ENCODE measurements around the gene PARD6A.

DNA sequence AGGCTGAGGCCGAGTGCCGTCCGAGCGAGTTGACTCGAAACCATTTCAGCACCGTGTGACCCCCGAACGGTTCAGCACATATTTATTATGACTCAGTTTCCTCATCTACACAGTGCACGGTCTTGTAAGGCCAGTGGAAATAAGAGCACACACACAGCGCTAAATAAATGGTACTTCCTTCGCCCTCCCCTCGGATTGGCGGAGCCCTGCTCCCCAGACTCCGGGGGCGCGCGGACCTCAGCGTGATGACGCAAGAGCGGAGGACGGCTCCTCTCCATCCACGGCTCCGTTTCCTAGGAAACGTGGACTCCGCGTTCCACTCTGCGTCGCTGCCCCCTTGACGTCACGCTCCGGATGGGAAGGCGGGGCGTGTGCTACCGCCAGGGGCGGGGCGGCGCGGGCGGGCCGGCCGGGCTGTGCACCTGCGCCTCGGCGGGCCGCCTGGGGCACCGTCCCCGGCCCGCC, at the start of gene PARD6A:
- TF ChIP-seq, protein P1, sequence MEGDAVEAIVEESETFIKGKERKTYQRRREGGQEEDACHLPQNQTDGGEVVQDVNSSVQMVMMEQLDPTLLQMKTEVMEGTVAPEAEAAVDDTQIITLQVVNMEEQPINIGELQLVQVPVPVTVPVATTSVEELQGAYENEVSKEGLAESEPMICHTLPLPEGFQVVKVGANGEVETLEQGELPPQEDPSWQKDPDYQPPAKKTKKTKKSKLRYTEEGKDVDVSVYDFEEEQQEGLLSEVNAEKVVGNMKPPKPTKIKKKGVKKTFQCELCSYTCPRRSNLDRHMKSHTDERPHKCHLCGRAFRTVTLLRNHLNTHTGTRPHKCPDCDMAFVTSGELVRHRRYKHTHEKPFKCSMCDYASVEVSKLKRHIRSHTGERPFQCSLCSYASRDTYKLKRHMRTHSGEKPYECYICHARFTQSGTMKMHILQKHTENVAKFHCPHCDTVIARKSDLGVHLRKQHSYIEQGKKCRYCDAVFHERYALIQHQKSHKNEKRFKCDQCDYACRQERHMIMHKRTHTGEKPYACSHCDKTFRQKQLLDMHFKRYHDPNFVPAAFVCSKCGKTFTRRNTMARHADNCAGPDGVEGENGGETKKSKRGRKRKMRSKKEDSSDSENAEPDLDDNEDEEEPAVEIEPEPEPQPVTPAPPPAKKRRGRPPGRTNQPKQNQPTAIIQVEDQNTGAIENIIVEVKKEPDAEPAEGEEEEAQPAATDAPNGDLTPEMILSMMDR (conservative IDR thresholded peaks at IDR 0.05), result no peak; the same call in 1 of the 2 replicates
- no peak for TF ChIP-seq ZFX (IDR thresholded peaks at IDR 0.05)

Measured in C4-2B (cell line).